NK-92 (cell line): ENCODE results near the gene RPL18.
A peak's percentile ranks its signal among the peaks of the same experiment; 100 is the strongest.
"Not testable (repeated sequence)": the region's sequence is repeated elsewhere in the genome, so short reads cannot be mapped to it uniquely, and the experiment has no call there.

Source experiments
- DNase-seq: peaks from one replicate; lab custom pipeline; 2025; ENCODE audit not compliant: unreplicated experiment; lab: John Stamatoyannopoulos, UW

Gene RPL18

DNA sequence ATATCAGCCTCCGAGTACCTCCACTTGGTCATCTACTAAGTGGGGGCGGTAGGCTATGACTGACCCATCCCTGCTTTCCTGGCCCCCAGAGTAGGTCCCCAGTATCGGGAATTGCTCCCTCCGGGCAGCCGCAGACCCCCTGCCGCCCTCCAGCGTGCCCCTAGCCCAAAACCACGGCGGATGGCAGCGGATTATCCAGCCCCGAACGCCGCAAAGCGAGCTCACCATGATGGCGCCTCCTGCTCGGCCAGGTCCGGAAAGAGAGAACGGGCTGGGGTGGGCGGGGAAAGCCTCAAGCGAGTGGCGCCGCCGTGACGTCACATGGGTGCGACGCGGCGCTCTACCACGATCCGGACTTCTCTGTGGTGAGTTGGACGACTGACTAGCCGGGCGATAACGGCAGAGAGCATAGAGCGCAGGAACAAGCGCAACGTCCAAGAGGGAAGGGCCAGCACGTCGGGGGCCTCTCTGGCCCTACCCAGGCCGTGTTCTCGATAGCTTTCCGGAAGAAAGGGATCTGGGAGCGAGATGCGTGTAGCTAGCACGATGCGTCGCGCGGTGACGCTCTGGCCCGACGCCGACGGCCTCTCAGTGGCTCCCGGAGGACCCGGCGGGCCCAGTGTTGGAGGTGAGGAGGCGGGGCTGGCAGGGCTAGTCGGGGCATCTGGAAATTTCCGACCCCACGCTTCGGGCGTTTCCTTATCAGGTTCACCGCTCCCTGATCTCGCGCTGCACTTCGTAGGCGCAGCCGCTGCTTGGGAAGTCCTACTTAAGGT is at the start of gene RPL18, which contains the start of gene SPHK2:
Gene RPL18 (minus strand): TSS at position 263 of the 776 bp plus-strand sequence. CDS start 35 bp downstream, at position 228.
Gene SPHK2 (plus strand): TSS at position 591 of the 776 bp plus-strand sequence. CDS start 1,009 bp downstream, outside the sequence.
- peak; percentile 72 for DNase-seq

DNA sequence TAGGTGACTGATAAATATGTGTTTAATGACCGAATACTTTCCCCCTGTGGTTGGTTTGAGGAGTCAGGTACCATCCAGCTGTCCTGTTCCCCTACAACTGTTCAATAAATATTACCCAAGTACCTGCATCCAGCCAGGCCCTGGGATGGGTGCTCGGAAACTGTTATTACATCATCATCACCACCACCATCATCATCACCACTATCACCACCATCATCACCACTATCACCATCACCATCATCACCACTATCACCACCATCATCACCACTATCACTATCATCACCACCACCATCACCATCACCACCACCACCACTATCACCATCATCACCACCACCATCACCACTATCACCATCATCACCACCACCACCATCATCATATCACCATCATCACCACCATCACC is 49.8 kb upstream of the RPL18 start:
- no peak for DNase-seq

DNA sequence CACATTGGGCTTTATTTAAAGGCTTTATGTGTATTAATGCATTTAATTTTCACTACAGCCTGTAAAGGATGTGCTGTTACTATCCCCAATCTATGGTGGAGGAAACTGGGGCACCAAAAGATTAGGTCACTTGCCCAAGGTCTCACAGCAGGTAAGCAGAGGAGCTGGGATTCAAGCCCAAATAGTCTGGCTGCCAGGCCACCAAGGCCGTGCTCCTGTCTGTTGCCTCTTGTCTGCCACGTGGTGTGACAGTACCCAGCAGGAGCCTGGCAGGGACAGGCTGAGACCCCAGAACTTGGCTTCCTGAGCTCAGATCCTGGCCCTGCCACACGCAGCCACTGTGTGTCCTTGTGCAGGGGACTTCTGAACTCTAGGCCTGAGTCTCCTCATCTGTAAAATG is 49.4 kb upstream of the RPL18 start:
- DNase-seq, result no peak

DNA sequence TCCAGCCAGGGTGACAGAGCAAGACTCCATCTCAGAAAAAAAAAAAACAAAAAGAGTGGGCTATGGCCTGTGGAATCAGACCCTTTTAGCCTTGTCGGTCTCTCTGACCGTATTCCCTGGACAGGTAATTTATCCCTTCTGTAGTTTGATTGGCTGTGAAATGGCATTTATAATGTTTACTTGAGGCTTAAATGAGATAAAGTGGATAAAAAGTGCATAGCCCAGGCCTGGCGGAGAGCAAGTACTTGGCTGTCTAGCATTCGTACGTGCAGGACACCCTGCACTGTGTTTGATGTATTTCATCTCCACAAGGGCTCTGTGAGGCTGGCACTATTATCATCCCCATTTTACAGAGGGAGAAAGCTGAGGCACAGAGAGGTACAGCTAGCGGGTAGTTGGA is 46.8 kb upstream of the RPL18 start:
- no peak for DNase-seq

DNA sequence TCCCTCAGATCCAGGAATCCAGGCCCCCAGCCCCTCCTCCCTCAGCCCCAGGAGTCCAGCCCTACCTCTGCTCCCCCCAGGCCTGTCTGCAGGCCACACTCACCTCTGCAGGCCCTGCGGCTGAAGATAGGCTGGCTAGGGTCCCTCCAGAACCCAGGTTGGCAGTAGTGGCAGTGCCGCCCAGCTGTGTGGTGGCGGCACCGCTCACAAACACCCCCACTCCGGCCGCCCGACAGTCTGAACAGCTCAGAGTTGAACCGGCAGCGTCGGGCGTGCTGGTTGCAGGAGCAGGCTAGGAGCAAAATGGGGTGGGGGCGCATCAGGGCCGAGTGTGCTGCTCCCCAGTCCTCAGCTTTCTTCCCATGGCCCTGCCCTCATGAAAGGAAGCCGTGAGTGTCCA is 45.5 kb upstream of the RPL18 start:
- no peak for DNase-seq

DNA sequence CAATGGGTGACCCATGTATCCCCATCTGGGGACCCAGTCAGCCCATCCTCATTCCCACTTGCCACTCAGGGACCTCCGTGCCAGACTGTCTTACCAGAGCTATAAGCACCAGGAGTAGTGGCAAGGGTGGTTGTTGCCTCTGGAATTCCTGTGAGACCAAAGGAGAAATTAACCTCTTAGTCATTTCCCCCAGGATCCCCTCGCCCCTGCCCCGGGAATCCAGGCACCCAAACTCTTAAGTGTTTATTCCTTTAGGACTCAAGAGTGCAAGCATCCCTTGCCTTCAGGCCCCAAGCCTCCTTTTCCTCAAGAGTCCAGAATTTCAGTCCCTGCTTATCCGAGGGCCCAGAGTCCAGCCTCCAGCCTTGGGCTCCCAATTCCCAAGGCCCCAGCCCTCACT is 44.7 kb upstream of the RPL18 start:
- DNase-seq, result no peak

DNA sequence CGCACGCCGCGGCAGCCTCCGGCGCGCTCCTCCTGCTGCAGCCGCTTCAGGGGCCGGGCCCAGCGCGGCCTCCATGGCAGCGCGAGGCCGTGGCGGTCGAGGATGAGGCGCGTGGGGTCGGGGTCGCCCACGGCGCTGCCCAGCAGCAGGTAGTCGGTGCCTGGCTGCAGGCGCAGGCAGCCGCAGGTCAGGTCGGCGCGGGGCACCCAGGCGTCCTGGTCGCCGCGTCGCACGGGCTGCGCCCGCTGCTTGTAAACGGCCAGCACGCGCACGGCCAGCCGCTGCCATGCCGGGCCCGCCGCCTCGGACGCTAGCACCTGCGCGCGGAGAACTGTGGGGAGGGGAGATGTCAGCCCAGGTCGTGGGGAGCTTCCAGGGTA is 42.7 kb upstream of the RPL18 start:
- DNase-seq, result no peak

DNA sequence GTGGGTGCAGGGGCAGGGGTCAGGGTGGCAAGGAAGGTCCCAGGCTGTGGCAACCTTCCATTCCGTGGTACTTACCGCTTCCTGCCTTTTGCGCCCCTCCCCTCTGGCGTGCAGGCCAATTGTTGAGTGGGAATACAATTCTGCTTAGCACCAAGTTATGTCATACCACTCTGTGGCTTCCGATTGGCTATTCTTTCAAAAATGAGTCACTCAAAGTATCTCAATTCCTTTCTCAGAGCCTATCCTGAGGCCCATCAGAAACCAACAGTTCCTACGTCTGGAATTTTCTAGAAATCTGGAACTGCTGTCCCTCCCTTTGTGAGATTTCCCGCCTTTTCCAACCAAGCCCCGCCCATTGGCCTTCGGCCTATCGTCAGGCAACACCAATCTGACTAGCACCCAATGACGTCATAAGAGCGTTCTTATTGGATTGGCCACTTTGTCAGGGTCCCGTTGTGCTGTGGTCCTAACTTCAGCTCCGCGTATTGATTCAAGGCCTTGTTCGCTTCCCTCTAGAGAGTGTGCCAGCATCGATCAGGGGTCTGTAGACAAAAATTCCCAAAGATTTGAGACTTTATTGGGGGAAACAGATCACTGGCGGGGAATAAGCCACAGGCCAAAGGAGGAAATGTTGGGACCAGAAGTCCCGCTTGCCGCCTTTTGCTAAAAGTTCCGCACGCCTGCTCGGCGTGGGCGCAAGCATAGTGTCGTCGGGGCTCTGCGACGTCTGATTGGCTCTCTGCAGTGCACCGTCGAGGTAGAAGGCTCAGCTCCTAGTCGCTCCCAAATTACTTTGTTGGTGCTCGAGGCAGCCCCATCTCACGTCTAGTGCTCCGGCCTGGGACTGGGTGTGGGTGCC is 42.1 kb upstream of the RPL18 start:
- DNase-seq, result no peak

DNA sequence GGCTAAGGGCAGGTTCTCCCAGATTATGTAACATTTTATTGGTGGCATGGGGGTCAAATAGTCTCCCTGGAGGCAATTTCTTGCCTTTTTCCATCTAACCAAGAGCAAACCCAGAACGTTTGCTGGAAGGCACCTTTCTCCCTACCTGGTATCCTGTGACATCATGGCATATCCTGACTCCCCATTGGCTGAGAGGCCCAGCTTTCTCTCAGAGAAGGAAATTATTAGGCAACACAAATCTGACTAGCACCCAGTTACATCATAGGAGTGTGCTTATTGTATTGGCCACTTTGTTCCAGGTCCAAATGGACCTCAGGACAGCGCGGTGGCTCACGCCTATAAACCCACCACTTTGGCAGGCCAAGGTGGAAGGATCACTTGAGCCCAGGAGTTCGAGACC is 40.8 kb upstream of the RPL18 start:
- no peak for DNase-seq

DNA sequence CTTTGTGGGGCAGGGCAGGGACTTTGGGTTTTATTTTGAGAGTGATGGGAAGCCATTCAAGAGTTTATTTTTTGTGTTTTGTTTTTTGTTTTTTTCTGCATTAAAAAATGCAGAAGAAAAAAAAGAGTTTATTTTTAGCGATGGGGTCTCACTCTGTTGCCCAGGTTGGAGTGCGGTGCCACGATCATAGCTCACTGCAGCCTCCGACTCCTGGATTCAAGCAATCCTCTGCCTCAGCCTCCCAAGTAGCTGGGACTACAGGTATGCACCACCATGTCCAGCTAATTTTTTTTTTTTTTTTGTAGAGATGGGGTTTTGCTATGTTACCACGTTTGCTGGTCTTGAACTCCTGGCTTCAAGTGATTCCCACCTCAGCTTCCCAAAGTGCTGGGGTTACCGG is 39.5 kb upstream of the RPL18 start:
- DNase-seq, result no peak

DNA sequence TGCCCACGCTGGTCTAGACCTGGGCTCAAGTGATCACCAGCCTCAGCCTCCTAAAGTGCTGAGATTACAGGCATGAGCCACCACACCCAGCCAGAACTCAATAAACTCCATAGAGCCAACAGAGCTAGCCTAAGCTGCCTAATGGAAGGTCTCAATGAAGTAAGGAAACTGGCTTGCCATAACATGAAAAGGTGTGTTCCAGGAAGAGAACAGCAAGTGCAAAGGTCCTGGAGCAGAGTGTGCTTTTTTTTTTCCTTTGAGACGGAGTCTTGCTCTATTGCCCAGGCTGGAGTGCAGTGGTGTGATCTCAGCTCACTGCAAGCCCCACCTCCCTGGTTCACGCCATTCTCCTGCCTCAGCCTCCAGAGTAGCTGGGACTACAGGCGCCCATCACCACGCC is 38.9 kb upstream of the RPL18 start:
- not testable (repeated sequence) for DNase-seq

DNA sequence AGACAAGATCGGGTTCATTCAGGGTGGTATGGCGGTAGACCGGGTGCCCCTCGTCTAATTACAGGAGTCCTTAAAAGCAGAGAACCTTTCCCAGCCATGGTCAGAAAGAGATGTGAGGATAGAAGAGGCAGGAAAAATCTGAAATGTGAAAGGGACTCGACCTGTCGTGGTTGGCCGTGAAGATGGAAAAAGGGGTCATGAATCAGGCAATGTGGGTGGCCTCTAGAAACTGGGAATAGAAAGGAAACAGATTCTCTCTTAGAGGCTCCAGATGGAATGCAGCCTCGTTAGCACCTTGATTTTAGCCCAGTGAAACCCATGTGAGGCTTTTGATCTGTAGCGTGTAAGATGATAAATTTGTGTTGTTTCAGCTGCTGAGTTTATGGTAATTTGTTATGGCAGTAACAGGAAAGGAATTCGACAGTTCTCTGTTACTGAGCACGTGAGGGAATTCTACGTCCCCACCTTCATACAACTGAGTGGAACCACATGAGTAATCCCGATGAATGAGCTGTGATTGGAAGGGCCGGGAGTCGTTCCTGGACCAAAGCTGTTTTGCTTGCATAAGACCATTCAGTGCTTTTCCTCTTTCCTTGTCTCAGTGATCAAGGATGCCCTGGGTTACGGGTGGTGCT is 38.0 kb upstream of the RPL18 start:
- no peak for DNase-seq

DNA sequence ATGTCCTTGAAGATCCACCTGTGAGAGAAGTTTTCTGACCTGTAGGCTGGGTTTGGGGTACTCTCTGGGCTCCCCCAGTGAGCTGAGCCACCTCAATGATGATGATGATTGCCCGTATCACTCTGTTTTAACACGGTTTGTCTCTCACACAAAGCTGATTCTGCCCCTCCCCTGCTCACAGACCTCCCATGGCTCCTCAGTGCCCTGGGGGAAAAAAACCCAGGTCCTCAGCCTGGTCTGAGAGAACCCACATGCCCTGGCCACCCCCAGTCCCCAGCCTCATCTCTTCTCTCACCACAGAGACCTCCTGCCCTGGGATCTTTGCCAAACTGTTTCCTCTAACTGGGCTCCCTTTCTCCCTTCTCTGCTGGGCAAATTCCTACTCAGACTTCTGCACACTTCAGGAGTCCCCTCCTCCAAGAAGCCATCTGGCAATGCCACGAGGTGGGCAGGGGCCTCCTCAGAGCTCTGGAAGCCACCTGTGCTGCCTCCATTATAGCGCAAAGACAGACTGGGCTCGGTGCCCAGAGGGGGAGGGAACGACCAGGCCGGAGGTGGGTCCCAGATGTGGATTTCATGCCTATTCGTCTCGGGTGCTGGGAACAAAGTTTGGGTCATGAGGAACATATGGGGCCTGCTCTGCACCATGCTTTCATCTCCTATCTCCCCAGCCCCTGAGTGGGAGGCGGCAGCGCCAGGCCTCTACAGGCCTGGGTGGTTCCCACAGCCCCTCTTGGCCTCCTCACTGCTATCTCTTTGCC is 35.5 kb upstream of the RPL18 start:
- no peak for DNase-seq

DNA sequence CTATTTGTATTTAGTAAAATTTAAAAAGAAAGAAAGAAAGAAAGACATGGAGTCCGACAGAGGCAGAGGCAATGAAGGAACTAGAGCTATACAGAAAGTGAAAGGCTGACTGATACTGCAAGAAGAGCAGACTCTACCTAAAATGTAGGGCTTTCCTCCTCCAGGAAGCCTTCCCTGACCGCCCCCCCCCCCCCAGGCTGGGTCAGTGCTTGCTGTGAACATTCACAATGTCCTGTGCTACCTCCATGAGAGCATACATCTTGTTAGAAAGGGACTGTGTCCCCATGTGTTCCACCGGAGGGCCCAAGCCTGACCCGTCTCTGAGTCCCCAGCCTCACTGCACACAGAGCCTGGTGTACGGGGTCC is 32.7 kb upstream of the RPL18 start:
- DNase-seq, result no peak

DNA sequence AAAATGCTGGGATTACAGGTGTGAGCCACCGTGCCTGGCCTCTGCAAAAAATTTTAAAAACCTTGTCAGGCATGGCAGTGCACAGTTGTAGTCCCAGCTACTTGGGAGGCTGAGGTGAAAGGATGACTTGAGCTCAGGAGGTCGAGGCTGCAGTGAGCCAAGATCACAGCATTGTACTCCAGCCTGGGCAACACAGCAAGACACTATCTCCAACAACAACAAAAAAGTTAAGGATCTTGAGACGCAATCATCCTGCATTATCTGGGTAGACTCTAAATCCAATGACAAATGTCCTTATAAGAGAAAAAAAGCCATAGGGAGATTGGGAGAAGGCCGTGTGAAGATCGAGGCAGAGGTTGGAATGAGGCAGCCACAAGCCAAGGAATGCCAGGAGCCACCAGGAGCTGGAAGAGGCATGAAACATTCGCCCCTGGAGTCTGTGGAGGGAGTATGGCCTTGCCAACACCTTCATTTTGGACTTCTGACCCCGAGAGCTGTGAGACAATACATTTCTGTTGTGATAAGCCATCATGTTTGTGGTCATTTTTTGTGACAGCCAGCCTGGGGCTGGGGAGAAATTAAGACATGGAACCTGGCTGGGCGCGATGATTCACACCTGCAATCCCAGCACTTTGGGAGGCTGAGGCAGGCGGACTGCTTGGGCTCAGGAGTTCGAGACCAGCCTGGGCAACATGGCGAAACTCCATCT is 32.1 kb upstream of the RPL18 start:
- DNase-seq, result no peak

DNA sequence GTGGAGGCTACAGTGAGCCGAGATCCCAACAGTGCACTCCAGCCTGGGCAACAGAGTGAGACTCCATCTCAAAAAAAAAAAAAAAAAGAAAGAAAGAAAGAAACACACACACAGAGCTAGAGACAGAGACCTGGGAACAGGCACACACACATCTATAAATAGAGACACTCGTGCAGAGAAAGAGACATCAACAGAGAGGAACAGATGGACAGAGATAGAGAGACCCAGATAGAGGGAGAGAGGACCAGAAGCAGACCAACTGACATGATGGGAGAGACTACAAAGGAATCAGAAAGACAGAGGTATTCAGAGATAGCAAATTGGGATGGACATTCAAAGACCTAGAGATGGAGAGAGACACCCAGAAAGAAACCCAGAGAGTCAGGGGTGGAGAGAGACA is 29.2 kb upstream of the RPL18 start:
- no peak for DNase-seq

DNA sequence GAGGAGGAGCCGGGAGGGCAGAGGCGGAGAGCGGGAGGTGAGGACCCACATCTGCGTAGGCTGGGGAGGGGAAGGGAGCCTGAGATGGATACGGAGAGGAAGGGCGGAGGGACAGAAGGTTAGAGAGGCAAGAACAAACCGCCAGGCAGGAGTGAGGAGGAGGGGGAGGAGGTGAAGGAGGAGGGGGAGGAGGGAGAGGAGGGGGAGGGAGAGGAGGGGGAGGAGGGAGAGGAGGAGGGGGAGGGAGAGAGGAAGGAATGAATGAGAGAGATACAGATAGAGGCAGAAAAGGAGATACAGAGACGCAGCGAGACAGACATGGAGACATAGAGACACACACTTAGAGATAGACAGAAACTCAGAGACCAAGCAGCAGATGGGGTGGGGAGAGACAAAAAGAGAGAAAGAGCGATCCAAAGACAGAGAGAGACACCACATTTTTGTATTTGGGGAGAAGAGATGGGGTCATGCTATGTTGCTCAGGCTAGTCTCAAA is 27.8 kb upstream of the RPL18 start:
- no peak for DNase-seq

DNA sequence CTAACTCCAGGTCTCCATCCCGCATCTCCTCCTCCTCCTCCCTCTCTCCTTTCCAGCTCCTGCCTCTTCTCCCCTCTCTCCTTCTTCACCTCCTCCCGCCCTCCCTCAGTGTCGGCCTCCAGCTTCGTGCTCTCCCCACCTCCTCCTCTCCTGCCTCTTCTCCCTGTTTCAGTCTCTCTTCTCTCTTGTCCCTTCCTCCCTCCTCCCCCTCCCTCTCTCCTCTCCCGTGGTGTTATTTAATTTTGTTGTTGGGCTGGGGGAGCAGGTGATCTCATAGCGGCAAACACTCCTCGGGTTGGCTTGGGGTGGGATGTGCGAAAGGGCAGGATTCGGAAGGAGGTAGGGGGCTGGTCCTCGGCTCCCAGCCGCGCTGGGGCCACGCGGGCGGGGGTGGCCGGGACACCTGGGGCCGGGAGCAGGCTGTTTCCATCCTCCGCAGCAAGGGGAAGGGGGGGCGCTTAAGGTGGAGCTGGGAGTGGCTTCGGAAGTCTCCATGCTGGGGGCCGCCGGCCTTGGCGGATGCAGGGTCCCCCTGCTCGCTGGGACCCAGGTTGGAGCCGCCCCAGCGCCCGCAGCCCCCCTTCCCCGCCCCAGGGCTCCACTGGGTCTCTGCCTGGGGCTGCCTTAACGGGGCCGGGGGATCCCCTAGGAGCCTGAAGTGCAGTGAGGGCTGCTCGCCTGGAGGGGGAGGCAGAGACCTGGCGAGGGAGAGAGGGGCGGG is 27.2 kb upstream of the RPL18 start, which contains the start of gene CA11:
Gene CA11 (minus strand): TSS at position 187 of the 721 bp plus-strand sequence. CDS start 555 bp downstream, outside the sequence.
- DNase-seq, result peak; percentile 67

DNA sequence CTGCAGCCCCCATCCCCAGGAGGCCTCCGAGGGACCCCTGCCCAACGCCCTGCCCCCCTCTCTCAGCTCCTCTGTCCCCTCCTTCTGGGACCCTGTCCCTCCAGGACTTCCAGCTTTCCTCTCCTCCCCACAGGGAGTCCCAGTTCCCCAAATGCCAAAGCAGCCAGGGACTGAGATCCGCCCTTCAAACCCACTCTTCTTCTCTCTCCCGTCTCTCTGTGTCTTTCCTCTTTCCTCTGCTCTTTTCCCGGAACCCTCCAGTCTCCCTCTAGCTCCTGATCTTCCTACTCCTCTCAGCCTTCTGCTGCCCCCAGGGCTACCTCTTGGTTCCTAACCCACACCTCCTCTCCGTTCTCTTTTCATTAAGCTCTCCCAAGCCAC is 26.6 kb upstream of the RPL18 start:
- no peak for DNase-seq
